ENCODE data around the gene PPP6R1.

The PPP6R1 gene

GRCh38 chr19:55259540-55260210, 858 bp upstream of the PPP6R1 start:
- DNase-seq: no peak

- DNase-seq: no peak
Measured at GRCh38 chr19:55258476-55258827, 365 bp downstream of the PPP6R1 start.

GRCh38 chr19:55257461-55258420, 1.1 kb downstream of the PPP6R1 start:
- no peak for DNase-seq

- DNase-seq: no peak
Measured at GRCh38 chr19:55256562-55257460, 2.0 kb downstream of the PPP6R1 start.

GRCh38 chr19:55255618-55256423, 3.0 kb downstream of the PPP6R1 start:
- DNase-seq: peak; percentile 46

- DNase-seq: no peak
Measured at GRCh38 chr19:55254625-55254977, 4.2 kb downstream of the PPP6R1 start.

GRCh38 chr19:55253842-55254624, 4.8 kb downstream of the PPP6R1 start:
- DNase-seq: peak; percentile 38

- no peak for DNase-seq
Measured at GRCh38 chr19:55252760-55253663, 5.8 kb downstream of the PPP6R1 start.

DNA sequence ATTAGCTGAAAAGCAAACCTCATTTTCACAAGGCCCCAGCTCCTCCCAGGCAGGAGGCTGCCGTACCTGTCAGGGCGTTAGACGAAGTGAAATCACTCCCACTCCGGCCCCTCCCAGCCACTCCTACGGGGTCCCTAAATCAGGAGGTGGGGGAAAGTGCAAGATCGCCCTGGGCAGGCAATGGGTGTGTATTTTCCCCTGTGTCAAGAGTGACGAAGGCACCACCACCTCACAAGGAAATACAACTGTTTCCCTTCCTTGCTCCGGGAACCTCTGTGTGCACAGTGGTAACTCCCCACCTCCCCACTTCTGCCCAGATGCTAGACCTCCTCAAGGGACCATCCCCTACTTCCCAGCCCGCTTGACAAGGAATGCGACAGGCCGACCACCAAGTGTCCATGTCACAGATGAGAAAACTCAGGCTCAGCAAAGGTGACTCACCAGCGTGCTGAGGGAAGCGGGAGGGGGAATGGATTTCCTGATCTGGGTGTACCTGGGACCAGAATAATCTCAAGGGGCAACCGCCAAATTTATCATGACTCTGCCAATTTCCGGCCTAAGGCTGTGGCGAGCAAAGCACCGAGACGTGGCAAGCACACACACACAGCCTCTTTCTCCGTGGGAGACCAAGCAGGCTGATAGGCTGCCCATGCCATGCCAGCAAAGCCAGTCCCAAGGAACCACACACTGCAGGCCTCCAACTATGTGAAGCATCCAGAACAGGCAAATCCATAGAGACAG, 7.3 kb downstream of the PPP6R1 start:
- no peak for DNase-seq

- DNase-seq: no peak
Measured at GRCh38 chr19:55250262-55251036, 8.4 kb downstream of the PPP6R1 start.

DNA sequence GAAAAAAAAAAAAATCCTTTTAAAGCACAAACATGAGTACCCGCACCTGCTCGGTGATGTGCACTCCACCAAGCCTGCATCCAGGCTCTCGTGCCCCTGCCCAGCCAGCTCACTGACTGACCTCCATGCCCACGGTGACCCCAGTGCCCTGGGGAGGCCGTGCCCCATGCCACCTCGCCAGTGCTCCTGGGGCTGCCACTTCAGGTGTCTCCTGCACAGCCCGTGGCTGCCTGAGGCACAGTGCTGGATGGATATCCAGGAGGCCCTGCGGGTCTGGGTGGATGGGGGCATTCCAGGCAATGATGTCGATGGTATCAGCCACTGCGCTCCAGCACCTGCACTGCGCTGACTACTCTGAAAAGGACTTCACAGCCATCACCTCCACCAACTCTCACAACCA, 9.0 kb downstream of the PPP6R1 start:
- no peak for DNase-seq

DNA sequence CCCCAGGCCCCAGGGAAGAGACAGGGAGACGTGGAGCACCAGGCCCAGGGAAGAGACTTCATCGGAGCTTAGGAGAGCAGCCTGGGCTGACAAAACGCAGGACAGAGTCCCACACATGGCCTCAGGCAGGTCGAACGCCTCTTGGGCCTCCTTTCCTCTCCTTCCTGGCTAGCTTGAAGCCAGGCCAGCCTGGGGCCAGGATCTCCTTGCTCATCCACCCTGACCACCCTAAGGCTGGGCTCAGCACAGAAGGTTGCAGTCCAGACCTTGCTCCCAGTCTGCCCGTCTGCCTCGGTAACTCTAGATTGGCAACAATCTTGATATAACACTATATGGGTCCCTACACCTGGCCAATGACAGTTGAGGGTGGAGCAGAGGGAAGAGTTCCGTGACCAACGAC, 10.1 kb downstream of the PPP6R1 start:
- no peak for DNase-seq

DNA sequence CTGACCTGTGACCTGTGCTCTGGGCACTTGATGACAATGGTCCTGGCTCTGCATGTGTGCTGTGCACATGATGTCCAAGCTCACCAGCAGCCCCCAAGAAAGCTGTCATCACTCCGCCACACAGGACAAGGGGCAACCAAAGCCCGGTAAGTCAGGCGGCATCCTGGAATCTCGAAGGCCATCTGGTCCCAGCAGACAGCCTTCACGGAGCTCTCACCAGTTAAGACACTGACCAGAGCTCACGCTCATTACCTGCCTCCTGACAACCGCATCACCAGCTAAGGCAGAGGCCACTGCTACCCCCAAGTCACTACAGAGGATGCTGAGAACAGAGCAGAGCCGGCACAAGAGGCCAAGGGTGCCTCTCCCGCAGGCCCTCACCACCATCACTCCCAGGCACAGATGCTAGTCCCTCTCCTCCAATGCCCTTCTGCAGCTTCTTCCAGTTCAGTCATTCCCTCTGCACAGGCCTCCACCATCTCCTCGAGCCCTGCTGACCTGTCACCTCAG, 10.6 kb downstream of the PPP6R1 start:
- DNase-seq: no peak

GRCh38 chr19:55247621-55248099, 11.2 kb downstream of the PPP6R1 start:
- no peak for DNase-seq

GRCh38 chr19:55246462-55247451, 12.1 kb downstream of the PPP6R1 start:
- DNase-seq: no peak

- no peak for DNase-seq
Measured at GRCh38 chr19:55245236-55245904, 13.4 kb downstream of the PPP6R1 start.
